H1 (cell line): ENCODE data around the gene OLFM1. TPM values are rescaled to one million over a fixed set of nuclear protein-coding genes. Genes with fewer than 3 reads are reported as not detected.

Experiments used
- CTCF ChIA-PET: fragments of 300-600 bp; sonication (Branson Sonifier 250); formaldehyde crosslinking; loops from one replicate; lab custom pipeline; 2021; ENCODE audit not compliant: partially characterized antibody; lab: Charles Lee
- POLR2A ChIA-PET: fragments of 300-600 bp; sonication (Branson Sonifier 250); formaldehyde crosslinking; loops from one replicate; lab custom pipeline; 2021; ENCODE audit warnings: inconsistent platforms; ENCODE audit not compliant: partially characterized antibody; lab: Charles Lee
- DNase-seq, 2 experiments: peaks; one replicate each; pipeline versions ENCODE4 v3.0.0 to v3.0.0-alpha.2; 2010 to 2022; ENCODE audit warnings: low spot score in 2 of 2, low read depth in 1 of 2, mixed read lengths in 1 of 2
- FAIRE-seq: peaks from 2 replicates; lab custom pipeline; 2011; peaks lifted over from hg19 to GRCh38; lab: Jason Lieb, UNC
- H2AFZ ChIP-seq: 2 replicates; pipeline ENCODE4 v1.8.1; 2012; ENCODE audit warnings: low read length, inconsistent platforms
- H2AK5ac ChIP-seq: 2 replicates; pipeline ENCODE4 v1.6.1; 2013; ENCODE audit warnings: low read depth, low read length
- H2BK120ac ChIP-seq: replicated peaks from 2 replicates; pipeline ENCODE3; 2013; ENCODE audit warnings: low read depth, low read length, inconsistent platforms
- H2BK12ac ChIP-seq: 2 replicates; pipeline ENCODE4 v1.6.1; 2013; ENCODE audit warnings: low read depth, low read length
- H2BK15ac ChIP-seq: 2 replicates; pipeline ENCODE4 v1.6.1; 2013; ENCODE audit warnings: low read length
- H2BK20ac ChIP-seq: 2 replicates; pipeline ENCODE4 v1.6.1; 2013; ENCODE audit warnings: low read length
- H2BK5ac ChIP-seq: 2 replicates; pipeline ENCODE4 v1.6.1; 2013; ENCODE audit warnings: low read depth, low read length
- H3K14ac ChIP-seq: 2 replicates; pipeline ENCODE4 v1.6.1; 2013; ENCODE audit warnings: inconsistent platforms; ENCODE audit not compliant: insufficient read length
- H3K18ac ChIP-seq: 2 replicates; pipeline ENCODE4 v1.6.1; 2013; ENCODE audit warnings: low read length; ENCODE audit errors: extremely low read depth
- H3K23ac ChIP-seq: 2 replicates; pipeline ENCODE4 v1.6.1; 2013; ENCODE audit warnings: inconsistent platforms; ENCODE audit not compliant: insufficient read length
- H3K23me2 ChIP-seq: 2 replicates; pipeline ENCODE4 v1.6.1; 2013; ENCODE audit warnings: low read depth, low read length
- H3K27ac ChIP-seq: 2 replicates; pipeline ENCODE4 v1.6.1; 2011; ENCODE audit warnings: low read depth, low read length, inconsistent platforms
- H3K27me3 ChIP-seq, 4 experiments: replicated peaks in 1 of 4; 1 replicate in 1 of 4; 2 replicates in 3 of 4; pipeline versions ENCODE4 v1.6.1 to v1.8.1; 2011 to 2013; ENCODE audit warnings: low read length in 3 of 4, mild to moderate bottlenecking in 3 of 4, inconsistent platforms in 2 of 4, mixed read lengths in 2 of 4, moderate library complexity in 1 of 4; ENCODE audit not compliant: control insufficient read depth in 3 of 4, insufficient read depth in 3 of 4; ENCODE audit errors: extremely low read depth in 1 of 4
- H3K36me3 ChIP-seq, 4 experiments: 2 replicates each; pipeline versions ENCODE4 v1.6.1 to v1.8.1; 2011 to 2013; ENCODE audit warnings: mild to moderate bottlenecking in 4 of 4, low read length in 3 of 4, moderate library complexity in 2 of 4, control low read depth in 1 of 4, inconsistent platforms in 1 of 4; ENCODE audit not compliant: insufficient read depth in 4 of 4, control insufficient read depth in 2 of 4
- H3K4ac ChIP-seq: replicated peaks from 2 replicates; pipeline ENCODE3; 2013; ENCODE audit warnings: low read length, low read depth, mixed read lengths, inconsistent platforms; ENCODE audit not compliant: insufficient read length
- H3K4me1 ChIP-seq, 4 experiments: replicated peaks in 1 of 4; 1 replicate in 1 of 4; 2 replicates in 3 of 4; pipeline versions ENCODE4 v1.6.1 to v1.8.1; 2011 to 2013; ENCODE audit warnings: low read length in 3 of 4, inconsistent platforms in 2 of 4, mixed read lengths in 1 of 4; ENCODE audit not compliant: insufficient read depth in 4 of 4, control insufficient read depth in 3 of 4
- H3K4me2 ChIP-seq, 2 experiments: 2 replicates each; pipeline versions ENCODE4 v1.6.1 to v1.8.1; 2011 to 2013; ENCODE audit warnings: low read depth in 2 of 2, low read length in 2 of 2, control low read depth in 1 of 2, inconsistent platforms in 1 of 2, mild to moderate bottlenecking in 1 of 2; ENCODE audit not compliant: insufficient read depth in 1 of 2
- H3K4me3 ChIP-seq, 4 experiments: fragments of 200-600, 300-600 bp in 1 of 4; sonication (generic), shearing (Covaris generic), sonication (Bioruptor Twin) in 1 of 4; 2 replicates each; pipeline versions ENCODE4 v1.5.1 to v1.8.1; 2011 to 2016; ENCODE audit warnings: low read length in 4 of 4, low read depth in 3 of 4, control low read depth in 2 of 4, inconsistent platforms in 2 of 4, mild to moderate bottlenecking in 2 of 4, mixed read lengths in 1 of 4, moderate library complexity in 1 of 4; ENCODE audit not compliant: insufficient read depth in 2 of 4; ENCODE audit errors: extremely low read depth in 1 of 4
- H3K56ac ChIP-seq: replicated peaks from 2 replicates; pipeline ENCODE3; 2013; ENCODE audit warnings: low read depth, mild to moderate bottlenecking, mixed read lengths, low read length, inconsistent platforms; ENCODE audit not compliant: insufficient read length
- H3K79me1 ChIP-seq: 2 replicates; pipeline ENCODE4 v1.6.1; 2013; ENCODE audit warnings: low read depth, low read length, control low read depth
- H3K79me2 ChIP-seq, 2 experiments: 2 replicates each; pipeline versions ENCODE4 v1.6.1 to v1.8.1; 2012 to 2013; ENCODE audit warnings: low read length in 2 of 2, mild to moderate bottlenecking in 2 of 2, inconsistent platforms in 1 of 2; ENCODE audit not compliant: insufficient read depth in 2 of 2, control insufficient read depth in 1 of 2
- H3K9ac ChIP-seq, 4 experiments: replicated peaks in 1 of 4; 1 replicate in 1 of 4; 2 replicates in 3 of 4; pipeline versions ENCODE4 v1.6.1 to v1.8.1; 2011 to 2013; ENCODE audit warnings: low read depth in 3 of 4, low read length in 3 of 4, control low read depth in 2 of 4, mild to moderate bottlenecking in 2 of 4, moderate library complexity in 2 of 4, inconsistent platforms in 1 of 4; ENCODE audit errors: extremely low read depth in 1 of 4
- H3K9me3 ChIP-seq, 2 experiments: 2 replicates each; pipeline versions ENCODE4 v1.6.1 to v1.8.1; 2012 to 2013; ENCODE audit warnings: mild to moderate bottlenecking in 2 of 2, moderate library complexity in 2 of 2, control low read depth in 1 of 2, inconsistent platforms in 1 of 2, low read depth in 1 of 2, low read length in 1 of 2, mixed read lengths in 1 of 2; ENCODE audit not compliant: insufficient read depth in 2 of 2
- H4K20me1 ChIP-seq, 2 experiments: replicated peaks in 1 of 2; 2 replicates each; pipeline versions ENCODE3 to v1.8.1; 2011 to 2013; ENCODE audit warnings: inconsistent platforms in 2 of 2, low read length in 2 of 2, mild to moderate bottlenecking in 1 of 2; ENCODE audit not compliant: insufficient read depth in 2 of 2, control insufficient read depth in 1 of 2
- H4K5ac ChIP-seq: 2 replicates; pipeline ENCODE4 v1.6.1; 2013; ENCODE audit warnings: low read length, low read depth, mixed read lengths, inconsistent platforms; ENCODE audit not compliant: insufficient read length
- H4K8ac ChIP-seq: 2 replicates; pipeline ENCODE4 v1.8.0; 2013; ENCODE audit warnings: mild to moderate bottlenecking, moderate library complexity, low read length, inconsistent platforms; ENCODE audit not compliant: insufficient read depth; ENCODE audit errors: extremely low read depth
- H4K91ac ChIP-seq: replicated peaks from 2 replicates; pipeline ENCODE3; 2013; ENCODE audit warnings: low read length, mixed read lengths, inconsistent platforms; ENCODE audit not compliant: insufficient read length
- GTF2F1 ChIP-seq: IDR thresholded peaks from 2 replicates; pipeline ENCODE4 v1.6.1; 2012; ENCODE audit warnings: low read depth, low read length, improper control_type of control experiment, borderline replicate concordance
- POU5F1 ChIP-seq: IDR thresholded peaks from 2 replicates; pipeline ENCODE4 v1.6.1; 2011; ENCODE audit warnings: low read depth, mild to moderate bottlenecking, low read length, moderate library complexity
- TBP ChIP-seq: IDR thresholded peaks from 2 replicates; pipeline ENCODE4 v1.6.1; 2011; ENCODE audit warnings: low read depth, low read length, improper control_type of control experiment
- WGBS, 2 experiments: shearing (Covaris generic) in 1 of 2; methylation state at CpG; one replicate each; pipeline versions ENCODE4 v1.1.6 to v1.1.7; 2013 to 2015; ENCODE audit warnings: low lambda C conversion rate in 2 of 2, mixed read lengths in 2 of 2, inconsistent platforms in 1 of 2, low coverage in 1 of 2, missing lambda C conversion rate in 1 of 2; ENCODE audit not compliant: insufficient replicate concordance in 2 of 2, insufficient coverage in 1 of 2, insufficient read length in 1 of 2; ENCODE audit errors: extremely low coverage in 1 of 2, missing lambda C conversion rate in 1 of 2; 5-methylcytosine and 5-hydroxymethylcytosine counted together
- polyA plus RNA-seq, 7 experiments: library from polyadenylated mRNA; depleted of rRNA in 3 of 7; stranded (reverse) in 5 of 7; unstranded in 2 of 7; fragments of >200 nt in 5 of 7; fragments of 200-250 nt in 2 of 7; gene quantifications; 1 replicate in 5 of 7; 2 replicates in 1 of 7; 4 replicates in 1 of 7; pipeline versions ENCODE4 v1.2.1 to v1.2.3, GENCODE V29; 2011 to 2013; ENCODE audit warnings: missing spikeins in 2 of 7, mixed read lengths in 2 of 7
- total RNA-seq: library from RNA; stranded (reverse); fragmentation: NEBNext Ultra II Directional; extraction: Animal tissue kit (Norgen Biotek cat#: 25700); gene quantifications from 2 replicates; pipeline ENCODE4 v1.2.1, GENCODE V29; 2021

OLFM1 gene
- total and polyA plus RNA-seq, 2 of the 8 experiments (the other 6 are each of a cell fraction or from before 2014, with no cell fraction given): 53.0 to 53.4 TPM

DNA sequence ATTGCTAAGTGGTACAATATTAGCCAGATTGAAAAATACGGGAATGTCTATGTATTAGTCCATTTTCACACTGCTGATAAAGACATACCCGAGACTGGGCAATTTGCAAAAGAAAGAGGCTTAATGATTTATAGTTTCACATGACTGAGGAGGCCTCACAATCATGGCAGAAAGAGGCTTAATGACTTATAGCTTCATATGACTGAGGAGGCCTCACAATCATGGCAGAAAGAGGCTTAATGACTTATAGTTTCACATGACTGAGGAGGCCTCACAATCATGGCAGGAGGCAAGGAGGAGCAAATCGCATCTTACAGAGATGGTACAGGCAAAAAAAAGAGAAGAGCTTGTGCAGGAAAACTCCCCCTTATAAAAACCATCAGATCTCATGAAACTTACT is 32.3 kb upstream of the OLFM1 start:
- TF ChIP-seq GTF2F1 (no peak), TBP (no peak), POU5F1 (no peak)
- ChIA-PET CTCF (no interaction called here), POLR2A (no interaction called here)
- no peaks in the 10 kb centered on the region for H3K36me3 ChIP-seq
- no peaks in the 10 kb centered on the region for H4K20me1 ChIP-seq
- H3K79me2 ChIP-seq: no peaks in the 10 kb centered on the region
- FAIRE-seq (no peak), DNase-seq (no peak)
- H3K23ac ChIP-seq: no peak overlapping the region
- no peak overlapping the region for H2BK12ac ChIP-seq
- H3K4ac ChIP-seq: no peak overlapping the region
- H3K4me2 ChIP-seq: no peak overlapping the region
- no peak overlapping the region for H4K5ac ChIP-seq
- no peak overlapping the region for H3K14ac ChIP-seq
- H4K8ac ChIP-seq: no peak overlapping the region
- no peaks in the 10 kb centered on the region for H3K27me3 ChIP-seq
- H2BK120ac ChIP-seq: no peak overlapping the region
- H3K18ac ChIP-seq: no peak overlapping the region
- no peaks in the 10 kb centered on the region for H3K4me1 ChIP-seq
- H2AFZ ChIP-seq: no peak overlapping the region
- H3K9me3 ChIP-seq: peaks cover 0 to 4% of the 10 kb centered on the region in 2 experiments; a peak in 1 of 4 replicates
- H2BK15ac ChIP-seq: no peak overlapping the region
- no peaks in the 10 kb centered on the region for H3K79me1 ChIP-seq
- H3K56ac ChIP-seq: no peak overlapping the region
- H3K23me2 ChIP-seq: no peaks in the 10 kb centered on the region
- no peak overlapping the region for H2BK20ac ChIP-seq
- no peak overlapping the region for H2AK5ac ChIP-seq
- H2BK5ac ChIP-seq: no peak overlapping the region
- H3K9ac ChIP-seq: no peak overlapping the region
- WGBS, 2 experiments: 88% methylated on average over 3 of the region's 3 CpGs; no CpG with 5 or more reads in 1 of the 2 experiments
- no peak overlapping the region for H3K4me3 ChIP-seq
- no peak overlapping the region for H4K91ac ChIP-seq
- no peak overlapping the region for H3K27ac ChIP-seq
